OCI-LY3 (cell line): ENCODE measurements around the gene BCAP31.
A peak's percentile ranks its signal among the peaks of the same experiment; 100 is the strongest.

Experiments used
- H2AFZ ChIP-seq: fragments of 200-600, 300-600 bp; shearing (Covaris generic); 2 replicates; pipeline ENCODE4 v1.6.0; 2014; ENCODE audit warnings: antibody characterized with exemption, low read depth, low read length
- H3K27ac ChIP-seq: fragments of 200-600, 300-600 bp; sonication (generic); 2 replicates; pipeline ENCODE4 v1.5.1; 2014; ENCODE audit warnings: mild to moderate bottlenecking, low read length, moderate library complexity, mixed read lengths
- H3K27me3 ChIP-seq: fragments of 200-600, 300-600 bp; sonication (generic); 2 replicates; pipeline ENCODE4 v1.6.1; 2014; ENCODE audit warnings: low read depth, low read length, mixed read lengths
- H3K36me3 ChIP-seq: fragments of 200-600, 300-600 bp; sonication (generic); replicated peaks from 2 replicates; pipeline ENCODE3; 2014; ENCODE audit warnings: low read depth, low read length, mixed read lengths
- H3K4me1 ChIP-seq: fragments of 300-600, 200-600 bp; sonication (generic); 2 replicates; pipeline ENCODE4 v1.6.1; 2014; ENCODE audit warnings: low read length, mixed read lengths
- H3K4me2 ChIP-seq: fragments of 200-600, 300-600 bp; sonication (generic); 2 replicates; pipeline ENCODE4 v1.6.1; 2014; ENCODE audit warnings: low read length, mixed read lengths
- H3K4me3 ChIP-seq: fragments of 300-600, 200-600 bp; sonication (generic); 2 replicates; pipeline ENCODE4 v1.5.1; 2014; ENCODE audit warnings: antibody characterized with exemption, mild to moderate bottlenecking, low read length, moderate library complexity
- H3K79me2 ChIP-seq: fragments of 300-600, 200-600 bp; shearing (Covaris generic); 2 replicates; pipeline ENCODE4 v1.6.1; 2014; ENCODE audit warnings: mild to moderate bottlenecking, low read length, mixed read lengths
- H3K9ac ChIP-seq: fragments of 300-600, 200-600 bp; shearing (Covaris generic); 2 replicates; pipeline ENCODE4 v1.6.0; 2014; ENCODE audit warnings: mild to moderate bottlenecking, low read length, moderate library complexity
- H3K9me3 ChIP-seq: fragments of 200-600, 300-600 bp; shearing (Covaris generic); 2 replicates; pipeline ENCODE4 v1.6.1; 2014; ENCODE audit warnings: low read length, mixed read lengths; ENCODE audit not compliant: insufficient read depth
- H4K20me1 ChIP-seq: fragments of 200-600, 300-600 bp; sonication (generic); 2 replicates; pipeline ENCODE4 v1.6.1; 2016; ENCODE audit warnings: low read length, mixed read lengths; ENCODE audit not compliant: insufficient read depth
- EZH2phosphoT487 ChIP-seq: fragments of 200-600 bp; shearing (Covaris generic); IDR thresholded peaks from 2 replicates; pipeline ENCODE4 v1.6.1; 2018; ENCODE audit warnings: antibody characterized with exemption, mixed run types, low read depth
- TF ChIP-seq, protein P1 (sequence below): fragments of 200-600, 300-600 bp; sonication (generic); IDR thresholded peaks from 2 replicates; pipeline ENCODE4 v1.5.1; 2014; ENCODE audit warnings: antibody characterized with exemption, low read length, low read depth

Gene BCAP31

GRCh38 chrX:153736871-153737441, 12.8 kb upstream of the BCAP31 start:
- Histone ChIP-seq H3K27me3 (no peaks in the 10 kb centered on the region), H3K4me1 (peaks cover 7% of the 10 kb centered on the region), H3K4me3 (no peak overlapping the region), H3K27ac (no peak overlapping the region), H3K4me2 (no peak overlapping the region), H3K9ac (no peak overlapping the region), H2AFZ (no peak overlapping the region), H4K20me1 (0 out of 2 replicates have a peak, but pooled peaks cover 2% of the 10 kb centered on the region), H3K36me3 (peaks cover 6% of the 10 kb centered on the region), H3K79me2 (no peaks in the 10 kb centered on the region), H3K9me3 (no peaks in the 10 kb centered on the region)
- TF ChIP-seq EZH2phosphoT487 = no peak
- TF ChIP-seq, protein P1, sequence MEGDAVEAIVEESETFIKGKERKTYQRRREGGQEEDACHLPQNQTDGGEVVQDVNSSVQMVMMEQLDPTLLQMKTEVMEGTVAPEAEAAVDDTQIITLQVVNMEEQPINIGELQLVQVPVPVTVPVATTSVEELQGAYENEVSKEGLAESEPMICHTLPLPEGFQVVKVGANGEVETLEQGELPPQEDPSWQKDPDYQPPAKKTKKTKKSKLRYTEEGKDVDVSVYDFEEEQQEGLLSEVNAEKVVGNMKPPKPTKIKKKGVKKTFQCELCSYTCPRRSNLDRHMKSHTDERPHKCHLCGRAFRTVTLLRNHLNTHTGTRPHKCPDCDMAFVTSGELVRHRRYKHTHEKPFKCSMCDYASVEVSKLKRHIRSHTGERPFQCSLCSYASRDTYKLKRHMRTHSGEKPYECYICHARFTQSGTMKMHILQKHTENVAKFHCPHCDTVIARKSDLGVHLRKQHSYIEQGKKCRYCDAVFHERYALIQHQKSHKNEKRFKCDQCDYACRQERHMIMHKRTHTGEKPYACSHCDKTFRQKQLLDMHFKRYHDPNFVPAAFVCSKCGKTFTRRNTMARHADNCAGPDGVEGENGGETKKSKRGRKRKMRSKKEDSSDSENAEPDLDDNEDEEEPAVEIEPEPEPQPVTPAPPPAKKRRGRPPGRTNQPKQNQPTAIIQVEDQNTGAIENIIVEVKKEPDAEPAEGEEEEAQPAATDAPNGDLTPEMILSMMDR = no peak

DNA sequence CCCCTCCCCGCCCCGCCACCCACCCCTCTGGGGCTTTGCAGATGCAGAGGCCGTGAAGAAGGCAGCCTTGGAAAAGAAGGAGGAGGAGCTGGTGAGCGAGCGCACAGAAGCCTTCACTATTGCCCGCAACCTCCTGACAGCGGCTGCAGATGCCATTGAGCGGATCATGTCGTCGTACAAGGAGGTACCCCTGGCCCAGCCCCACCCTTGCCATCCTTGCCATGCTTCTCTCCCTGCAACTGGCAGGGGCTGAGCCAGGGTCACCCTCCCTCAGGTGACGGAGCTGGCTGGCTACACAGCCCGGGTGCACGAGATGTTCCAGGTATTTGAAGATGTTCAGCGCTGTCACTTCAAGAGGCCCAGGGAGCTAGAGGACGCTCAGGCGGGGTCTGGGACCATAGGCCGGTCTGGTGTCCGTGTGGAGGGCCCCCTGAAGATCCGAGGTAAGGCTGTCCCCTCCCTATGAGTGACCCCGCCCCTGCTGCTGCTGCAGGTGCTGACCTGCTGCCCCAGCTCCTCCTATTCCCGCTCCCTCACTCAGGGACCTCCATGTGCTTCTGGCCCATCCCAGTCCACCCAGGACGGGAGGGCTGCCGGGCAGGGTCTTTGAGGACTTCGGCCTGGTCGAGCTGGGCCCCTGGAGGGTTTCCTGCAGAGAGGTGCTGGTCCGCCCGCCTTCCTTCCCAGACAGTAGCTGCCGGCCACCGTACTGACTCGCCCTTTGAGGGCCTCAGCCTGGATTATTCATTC, 12.1 kb upstream of the BCAP31 start:
- Histone ChIP-seq H4K20me1 (0 out of 2 replicates have a peak, but pooled peaks cover 2% of the 10 kb centered on the region), H3K9me3 (no peaks in the 10 kb centered on the region), H3K79me2 (no peaks in the 10 kb centered on the region), H3K4me1 (peaks cover 7% of the 10 kb centered on the region), H3K36me3 (peaks cover 14% of the 10 kb centered on the region), H3K27me3 (no peaks in the 10 kb centered on the region), H3K4me3 (no peak overlapping the region), H3K4me2 (no peak overlapping the region), H3K9ac (no peak overlapping the region), H3K27ac (no peak overlapping the region), H2AFZ (no peak overlapping the region)
- TF ChIP-seq, protein P1 = no peak
- TF ChIP-seq EZH2phosphoT487 = no peak

DNA sequence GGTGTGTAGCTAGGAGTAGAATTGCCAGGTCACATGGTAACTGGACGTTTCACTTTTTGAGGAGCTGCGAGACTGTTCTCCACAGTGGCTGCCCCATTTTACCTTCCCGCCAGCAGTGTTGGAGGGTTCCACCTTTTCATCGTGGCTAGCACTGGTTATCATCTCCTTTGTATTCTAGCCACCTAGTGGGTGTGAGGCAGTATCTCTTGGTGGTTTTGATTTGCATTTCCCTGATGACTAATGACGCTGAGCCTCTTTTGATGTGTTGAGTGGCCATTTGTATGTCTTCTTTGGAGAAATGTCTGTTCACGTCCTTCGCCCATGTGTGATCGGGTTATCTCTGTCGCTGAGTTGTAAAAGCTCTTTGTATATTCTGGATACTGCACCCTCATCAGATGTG, 11.1 kb upstream of the BCAP31 start:
- Histone ChIP-seq H3K36me3 (peaks cover 17% of the 10 kb centered on the region), H3K4me1 (peaks cover 7% of the 10 kb centered on the region), H3K9ac (no peak overlapping the region), H3K27me3 (no peaks in the 10 kb centered on the region), H3K4me3 (no peak overlapping the region), H3K79me2 (no peaks in the 10 kb centered on the region), H3K9me3 (no peaks in the 10 kb centered on the region), H2AFZ (no peak overlapping the region), H4K20me1 (0 out of 2 replicates have a peak, but pooled peaks cover 2% of the 10 kb centered on the region), H3K27ac (no peak overlapping the region), H3K4me2 (peak overlapping the region; percentile 20; the same call in 1 of the 2 replicates)
- TF ChIP-seq EZH2phosphoT487 = no peak
- TF ChIP-seq, protein P1 = no peak

DNA sequence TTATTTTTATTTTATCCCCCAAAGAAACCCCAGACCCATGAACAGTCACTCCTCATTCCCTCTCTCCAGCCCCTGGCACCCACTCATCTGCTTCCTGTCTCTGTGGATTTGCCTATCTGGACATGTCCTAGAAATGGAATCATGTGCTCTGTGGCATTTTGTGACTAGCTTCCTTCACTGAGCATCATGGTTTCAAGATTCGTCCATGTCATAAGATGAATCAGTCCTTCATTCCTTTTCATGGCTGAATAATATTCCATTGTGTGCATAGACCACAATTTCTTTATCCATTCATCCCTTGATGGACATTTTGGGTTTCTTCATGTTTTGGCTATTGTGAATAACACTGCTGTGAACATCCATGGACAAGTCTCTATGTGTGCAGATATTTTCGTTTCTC, 10.7 kb upstream of the BCAP31 start:
- Histone ChIP-seq H3K79me2 (no peaks in the 10 kb centered on the region), H3K36me3 (peaks cover 17% of the 10 kb centered on the region), H3K4me1 (peaks cover 7% of the 10 kb centered on the region), H3K4me3 (no peak overlapping the region), H4K20me1 (0 out of 2 replicates have a peak, but pooled peaks cover 2% of the 10 kb centered on the region), H3K9me3 (no peaks in the 10 kb centered on the region), H2AFZ (no peak overlapping the region), H3K4me2 (0 out of 2 replicates have a peak overlapping the region, but pooled peaks have one; percentile 20), H3K27ac (no peak overlapping the region), H3K9ac (no peak overlapping the region), H3K27me3 (no peaks in the 10 kb centered on the region)
- TF ChIP-seq EZH2phosphoT487 = no peak
- TF ChIP-seq, protein P1 = no peak
